ENCODE measurements around the gene TMEM218.
"Not testable (repeated sequence)": the region's sequence is repeated elsewhere in the genome, so short reads cannot be mapped to it uniquely, and the experiment has no call there.

Gene TMEM218

GRCh38 chr11:125090151-125090550, 21.3 kb downstream of the TMEM218 start:
- not testable (repeated sequence) for DNase-seq (ENCODE audit: low spot score)

- not testable (repeated sequence) for DNase-seq (ENCODE audit: low spot score)
Measured at GRCh38 chr11:125089481-125089880, 21.9 kb downstream of the TMEM218 start.

DNA sequence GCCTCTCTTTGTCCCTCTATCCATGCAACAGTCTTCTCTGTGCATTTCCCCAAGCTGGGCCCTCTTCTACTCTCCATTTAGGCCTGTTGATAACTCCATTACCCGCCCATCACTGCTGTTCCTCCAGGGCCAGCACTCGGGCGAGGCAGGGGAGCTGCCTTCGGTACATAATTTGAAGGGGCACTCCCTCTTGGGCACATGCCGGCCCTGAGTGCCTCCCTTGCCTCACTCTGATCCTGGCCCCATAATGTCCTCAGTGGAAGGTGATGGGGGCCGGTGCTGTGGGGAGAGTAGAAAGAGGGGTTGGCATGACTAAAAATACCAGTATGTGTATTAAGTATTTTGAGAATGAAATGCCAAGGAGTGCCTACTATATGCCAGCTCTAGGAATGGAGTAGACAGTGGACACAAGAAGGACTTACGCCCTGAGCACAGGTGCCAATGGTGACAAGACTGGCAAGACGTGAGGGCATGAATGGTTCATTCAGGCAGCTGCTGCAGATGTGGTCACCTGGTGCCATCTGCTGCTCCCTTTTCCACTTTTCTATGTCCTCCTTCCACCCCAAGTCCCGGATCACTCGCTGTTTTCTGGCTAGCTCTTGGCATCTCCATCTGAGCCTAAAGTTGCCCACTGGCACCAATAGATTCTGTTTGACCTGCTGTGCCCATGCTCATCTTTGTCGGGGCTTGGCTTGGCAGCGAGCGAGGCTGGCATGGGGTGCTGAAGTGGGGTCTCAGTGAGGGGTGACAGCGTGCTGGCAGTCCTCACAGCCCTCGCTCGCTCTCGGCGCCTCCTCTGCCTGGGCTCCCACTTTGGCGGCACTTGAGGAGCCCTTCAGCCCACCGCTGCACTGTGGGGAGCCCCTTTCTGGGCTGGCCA, 22.6 kb downstream of the TMEM218 start:
- DNase-seq (ENCODE audit: low spot score), result no peak

GRCh38 chr11:125088123-125088522, 23.3 kb downstream of the TMEM218 start:
- DNase-seq (ENCODE audit: low spot score), result no peak

DNA sequence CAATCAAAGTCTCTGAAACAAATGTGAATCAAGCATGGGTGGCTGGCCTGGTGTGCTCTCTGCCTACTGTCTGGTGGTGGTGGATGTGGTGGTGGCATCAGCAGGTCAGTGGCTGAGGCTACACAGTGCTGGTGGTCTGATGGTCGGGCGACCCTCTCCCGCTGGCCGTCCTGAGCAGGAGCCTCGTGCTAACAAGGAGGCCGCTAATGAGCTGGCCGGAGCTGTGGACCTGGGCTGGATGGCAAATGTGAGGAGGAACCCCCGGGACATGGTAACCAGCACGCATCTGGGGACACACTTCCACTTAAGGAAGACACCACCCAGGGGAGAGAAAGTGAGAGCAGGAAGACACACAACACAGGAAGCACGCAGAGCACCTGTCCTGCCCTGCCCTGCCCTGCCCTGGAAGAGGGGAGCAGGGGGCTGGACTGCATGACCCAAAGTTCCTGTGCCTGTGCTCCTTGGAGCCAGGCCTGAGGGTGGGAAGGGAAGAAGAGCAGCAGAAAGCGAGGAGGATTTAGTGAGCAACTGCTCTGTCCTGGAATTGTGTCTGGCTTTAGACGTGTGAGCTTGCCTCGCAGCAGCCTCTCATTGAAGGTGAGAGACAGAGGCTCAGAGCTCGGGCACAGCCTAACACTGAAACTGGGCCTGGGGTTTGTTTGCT, 24.7 kb downstream of the TMEM218 start:
- DNase-seq (ENCODE audit: low spot score), result no peak

- DNase-seq (ENCODE audit: low spot score), result no peak
Measured at GRCh38 chr11:125085301-125086081, 25.9 kb downstream of the TMEM218 start.

GRCh38 chr11:125084761-125085231, 26.6 kb downstream of the TMEM218 start:
- no peak for DNase-seq (ENCODE audit: low spot score)

DNA sequence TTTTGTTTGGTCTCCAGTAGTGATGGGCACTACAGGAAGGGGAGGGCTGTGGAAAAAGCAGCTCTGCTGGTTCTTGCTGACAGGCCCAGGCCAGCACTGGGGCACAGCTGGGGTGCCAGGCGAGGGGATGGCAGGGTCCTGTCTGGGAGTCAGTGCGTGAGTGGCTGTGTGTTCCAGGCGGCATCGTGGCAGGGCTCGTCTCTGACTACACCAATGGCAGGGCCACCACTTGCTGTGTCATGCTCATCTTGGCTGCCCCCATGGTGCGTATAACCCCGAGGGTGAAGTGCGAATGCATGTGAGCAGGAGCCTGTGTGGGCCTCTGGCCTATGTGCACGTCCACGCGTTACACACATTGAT, 27.4 kb downstream of the TMEM218 start:
- no peak for DNase-seq (ENCODE audit: low spot score)

DNA sequence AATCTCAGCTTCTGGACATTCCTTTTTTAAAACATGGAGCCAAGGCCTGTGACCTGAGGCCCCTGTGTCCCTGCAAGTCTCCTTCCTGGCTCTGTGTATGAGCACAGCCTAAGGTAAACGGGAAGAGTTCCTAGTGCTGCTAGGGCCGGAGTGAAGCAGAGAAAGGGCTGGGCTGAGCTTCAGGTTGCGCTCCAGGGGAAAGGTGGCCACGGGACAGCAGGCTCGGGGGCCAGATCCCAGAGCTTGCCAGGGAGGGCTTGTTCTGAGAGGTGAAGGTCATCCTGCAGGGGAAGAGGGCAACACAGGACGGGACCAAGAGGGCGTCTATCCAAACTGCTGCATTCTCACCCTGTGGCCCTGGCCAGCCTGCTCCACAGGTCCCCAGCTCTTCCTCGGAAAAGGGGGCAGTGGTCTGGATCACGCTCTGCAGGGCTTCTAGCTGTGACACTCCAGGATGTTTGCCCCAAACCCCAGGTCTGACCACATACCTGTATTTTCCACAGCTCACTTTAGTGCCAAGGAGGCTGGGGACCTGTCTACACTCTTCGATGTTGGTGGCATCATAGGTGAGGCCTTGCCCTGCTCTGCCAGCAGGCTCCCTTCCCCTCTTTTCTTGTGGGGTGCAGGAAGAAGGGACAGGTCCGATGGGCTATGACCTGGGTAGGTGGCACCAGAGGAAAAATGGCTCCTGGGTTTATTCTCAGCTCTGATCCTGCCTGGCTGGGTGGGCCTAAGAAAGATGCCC, 27.9 kb downstream of the TMEM218 start:
- DNase-seq (ENCODE audit: low spot score), result no peak

GRCh38 chr11:125082611-125083311, 28.7 kb downstream of the TMEM218 start:
- DNase-seq (ENCODE audit: low spot score), result no peak

GRCh38 chr11:125082040-125082439, 29.4 kb downstream of the TMEM218 start:
- DNase-seq (ENCODE audit: low spot score), result no peak

DNA sequence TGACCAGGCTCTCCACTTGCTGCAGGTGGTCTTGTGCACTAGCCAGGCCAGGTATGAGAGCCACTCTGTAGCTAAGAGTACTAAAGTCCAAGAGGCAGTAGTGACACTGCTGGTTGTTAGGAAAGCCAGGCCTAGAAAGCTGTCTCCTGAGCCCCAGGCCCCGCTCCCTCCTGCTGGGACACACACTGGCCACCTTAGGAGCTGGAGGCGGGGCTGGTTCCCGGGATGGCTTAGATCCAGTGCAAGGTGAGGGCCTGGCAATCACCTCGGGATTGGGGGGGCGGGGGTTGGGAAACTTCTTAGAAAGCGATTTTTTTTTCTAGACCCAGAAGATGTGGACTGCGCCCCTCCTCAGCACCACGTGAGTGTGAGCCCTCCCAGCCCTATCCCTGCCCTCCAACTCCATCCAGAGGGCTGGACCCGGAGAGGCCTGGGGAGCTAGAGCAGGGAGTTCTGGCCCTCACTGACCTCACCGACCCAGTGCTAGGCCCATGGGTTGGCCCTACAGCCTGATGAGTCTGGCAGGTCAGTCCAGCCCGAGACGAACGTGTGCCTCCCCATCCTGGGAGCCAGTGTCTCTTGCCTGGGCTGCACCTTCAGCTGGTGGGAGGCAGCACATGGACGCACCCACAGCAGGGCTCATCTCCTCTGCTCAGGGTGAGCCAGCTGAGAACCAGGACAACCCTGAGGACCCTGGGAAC, 30.2 kb downstream of the TMEM218 start:
- DNase-seq (ENCODE audit: low spot score), result no peak

- no peak for DNase-seq (ENCODE audit: low spot score)
Measured at GRCh38 chr11:125080531-125080911, 30.9 kb downstream of the TMEM218 start.

GRCh38 chr11:125079878-125080530, 31.4 kb downstream of the TMEM218 start:
- no peak for DNase-seq (ENCODE audit: low spot score)

DNA sequence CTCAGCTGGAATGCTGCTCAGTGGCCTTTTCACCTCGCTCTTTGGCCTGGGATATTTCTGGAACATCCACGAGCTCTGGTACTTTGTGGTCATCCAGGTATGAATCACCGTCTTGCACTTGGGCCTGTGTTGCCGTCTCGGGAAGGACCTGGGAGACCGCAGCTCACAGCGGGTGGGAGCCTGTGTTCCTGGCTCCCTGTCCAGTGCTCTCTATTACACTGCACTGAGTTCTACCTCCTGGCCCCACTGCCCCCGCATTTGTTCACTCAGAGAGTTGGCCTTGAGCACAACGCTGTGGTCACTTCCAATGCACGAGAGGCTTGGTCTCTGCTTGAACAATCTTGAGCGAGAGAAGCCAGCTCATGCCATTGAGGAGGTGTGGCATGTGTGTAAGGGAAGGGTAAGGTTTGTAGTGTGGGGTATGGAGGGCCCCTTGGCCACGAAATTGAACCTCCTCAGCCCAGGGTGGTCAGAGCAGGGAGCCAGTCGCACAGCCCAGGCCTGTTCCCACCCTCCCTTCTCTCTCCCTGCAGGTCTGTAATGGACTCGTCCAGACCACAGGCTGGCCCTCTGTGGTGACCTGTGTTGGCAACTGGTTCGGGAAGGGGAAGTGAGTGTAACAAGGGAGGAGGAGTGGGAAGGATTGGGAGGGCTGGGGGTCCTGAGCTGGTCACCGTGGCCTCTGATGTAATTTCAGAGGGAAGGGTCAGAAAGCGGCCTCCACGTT, 32.1 kb downstream of the TMEM218 start:
- no peak for DNase-seq (ENCODE audit: low spot score)

DNA sequence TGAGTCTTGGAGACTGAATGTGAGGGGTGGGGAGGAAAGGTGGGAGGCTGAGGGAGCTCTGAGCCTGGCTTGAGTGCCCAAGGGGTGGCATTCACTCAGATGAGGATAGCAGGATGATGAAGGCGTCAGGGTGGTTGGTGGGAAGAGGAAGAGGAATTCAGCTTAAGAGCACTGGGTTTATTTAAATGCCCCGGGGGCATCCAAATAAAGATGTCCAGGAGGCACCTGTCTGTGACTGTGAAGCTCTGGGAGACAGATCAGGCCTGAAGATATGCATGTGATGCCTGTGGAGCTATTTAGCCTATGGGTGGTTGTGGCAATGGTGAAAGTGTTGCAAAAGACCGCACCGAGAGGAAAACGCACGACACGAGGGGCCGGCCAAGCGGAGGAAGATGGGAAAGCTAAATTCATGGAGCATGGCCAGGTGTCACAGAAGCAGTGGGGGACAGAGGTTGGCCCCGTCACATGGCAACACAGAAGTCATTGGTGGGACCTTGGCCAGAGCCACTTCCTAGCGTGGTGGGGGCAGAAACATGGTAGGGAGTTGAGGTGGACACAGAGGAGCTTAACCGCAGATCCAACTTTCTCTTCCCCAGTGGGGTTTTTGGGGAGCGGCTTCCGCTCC, 32.8 kb downstream of the TMEM218 start:
- DNase-seq (ENCODE audit: low spot score), result no peak

- no peak for DNase-seq (ENCODE audit: low spot score)
Measured at GRCh38 chr11:125078016-125078415, 33.4 kb downstream of the TMEM218 start.

DNA sequence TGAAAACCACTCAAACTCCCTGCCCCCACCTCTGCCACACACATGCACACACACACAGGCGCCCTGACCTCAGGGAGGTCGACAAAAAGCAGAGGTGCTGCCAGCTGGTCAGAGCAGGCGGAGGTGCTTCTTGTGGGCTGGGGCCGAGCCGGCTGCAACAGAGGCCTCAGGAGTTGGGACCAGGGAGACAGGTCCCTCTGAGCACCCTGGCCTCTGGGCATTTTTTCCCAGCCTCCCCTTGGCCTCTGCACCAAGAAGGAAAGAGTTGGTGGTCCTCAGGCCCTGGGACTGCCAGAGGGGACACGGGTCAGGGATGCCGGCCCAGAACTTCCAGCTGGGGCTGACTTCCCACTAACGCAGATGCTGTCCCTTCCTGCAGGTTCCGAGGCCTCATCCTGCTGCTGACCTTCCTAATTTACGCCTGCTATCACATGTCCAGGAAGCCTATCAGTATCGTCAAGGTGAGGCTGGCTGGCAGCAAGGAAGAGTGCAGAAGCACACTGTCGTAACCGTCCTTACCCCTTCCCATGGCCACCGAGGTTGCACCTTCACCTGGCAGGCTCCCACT, 35.0 kb downstream of the TMEM218 start:
- DNase-seq (ENCODE audit: low spot score), result no peak

GRCh38 chr11:125075900-125076317, 35.5 kb downstream of the TMEM218 start:
- DNase-seq (ENCODE audit: low spot score), result no peak
